Neuronal stem cell (in vitro differentiated cells): ENCODE data around the gene SUN2.
A peak's percentile ranks its signal among the peaks of the same experiment; 100 is the strongest.

Source experiments
- DNase-seq: peaks from one replicate; pipeline ENCODE4 v3.0.0-alpha.2; 2013; ENCODE audit warnings: low spot score
- H2AFZ ChIP-seq: one replicate; pipeline ENCODE4 v1.6.1; 2013; ENCODE audit warnings: mild to moderate bottlenecking, low read length, inconsistent platforms
- H2AK5ac ChIP-seq: 2 replicates; pipeline ENCODE4 v1.6.1; 2013; ENCODE audit warnings: low read depth, mild to moderate bottlenecking, inconsistent platforms, low read length, moderate library complexity, mixed read lengths
- H2BK120ac ChIP-seq: 2 replicates; pipeline ENCODE4 v1.6.1; 2013; ENCODE audit warnings: low read depth, mild to moderate bottlenecking, inconsistent platforms, low read length, moderate library complexity, mixed read lengths
- H2BK12ac ChIP-seq: one replicate; pipeline ENCODE4 v1.6.1; 2013; ENCODE audit warnings: low read length, inconsistent platforms
- H2BK15ac ChIP-seq: 2 replicates; pipeline ENCODE4 v1.6.1; 2013; ENCODE audit warnings: mild to moderate bottlenecking, low read length, inconsistent platforms, mixed read lengths
- H2BK5ac ChIP-seq: one replicate; pipeline ENCODE4 v1.6.1; 2013; ENCODE audit warnings: inconsistent platforms, mild to moderate bottlenecking, low read length, moderate library complexity
- H3K14ac ChIP-seq: one replicate; pipeline ENCODE4 v1.6.1; 2013; ENCODE audit warnings: low read length, inconsistent platforms
- H3K18ac ChIP-seq: 2 replicates; pipeline ENCODE4 v1.6.1; 2013; ENCODE audit warnings: low read length, inconsistent platforms
- H3K23ac ChIP-seq: 2 replicates; pipeline ENCODE4 v1.6.1; 2013; ENCODE audit warnings: low read depth, mild to moderate bottlenecking, mixed read lengths, low read length, inconsistent platforms; ENCODE audit not compliant: poor library complexity
- H3K27ac ChIP-seq: replicated peaks from 3 replicates; pipeline ENCODE4 v1.5.1; 2013; ENCODE audit warnings: low read length, inconsistent platforms
- H3K27me3 ChIP-seq, 3 experiments: 2 replicates each; pipeline ENCODE4 v1.6.1; 2013; ENCODE audit warnings: low read length in 3 of 3, mild to moderate bottlenecking in 2 of 3, inconsistent platforms in 1 of 3, low read depth in 1 of 3, mixed read lengths in 1 of 3, moderate library complexity in 1 of 3; ENCODE audit not compliant: control insufficient read depth in 3 of 3, insufficient read depth in 3 of 3
- H3K36me3 ChIP-seq, 2 donors: replicated peaks in 1 of 2; 2 replicates each; pipeline ENCODE4 v1.6.1; 2013; ENCODE audit warnings: low read length in 2 of 2; ENCODE audit not compliant: control insufficient read depth in 2 of 2, insufficient read depth in 2 of 2
- H3K4ac ChIP-seq: 2 replicates; pipeline ENCODE4 v1.6.1; 2013; ENCODE audit warnings: inconsistent platforms, mild to moderate bottlenecking, low read length, moderate library complexity
- H3K4me1 ChIP-seq, 2 donors: 1 replicate in 1 of 2; 2 replicates in 1 of 2; pipeline ENCODE4 v1.6.1; 2013; ENCODE audit warnings: low read length in 2 of 2, low read depth in 1 of 2; ENCODE audit not compliant: control insufficient read depth in 2 of 2, insufficient read depth in 1 of 2
- H3K4me2 ChIP-seq: one replicate; pipeline ENCODE4 v1.6.1; 2013; ENCODE audit warnings: mild to moderate bottlenecking, low read length, inconsistent platforms; ENCODE audit not compliant: insufficient read depth, poor library complexity, severe bottlenecking
- H3K4me3 ChIP-seq, 2 donors: 2 replicates each; pipeline ENCODE4 v1.5.1; 2013; ENCODE audit warnings: low read length in 2 of 2, mild to moderate bottlenecking in 2 of 2, inconsistent platforms in 1 of 2, moderate library complexity in 1 of 2
- H3K79me1 ChIP-seq: one replicate; pipeline ENCODE4 v1.6.1; 2013; ENCODE audit warnings: low read depth, mild to moderate bottlenecking, inconsistent platforms, low read length, moderate library complexity
- H3K9ac ChIP-seq: one replicate; pipeline ENCODE4 v1.6.1; 2013; ENCODE audit warnings: mild to moderate bottlenecking, low read depth, low read length, inconsistent platforms; ENCODE audit not compliant: poor library complexity
- H3K9me3 ChIP-seq, 2 donors: replicated peaks in 1 of 2; 2 replicates each; pipeline versions ENCODE3 to v1.6.1; 2013; ENCODE audit warnings: low read length in 2 of 2, mild to moderate bottlenecking in 2 of 2, inconsistent platforms in 1 of 2, low read depth in 1 of 2, mixed read lengths in 1 of 2, moderate library complexity in 1 of 2; ENCODE audit not compliant: control insufficient read depth in 2 of 2, insufficient read depth in 1 of 2
- H4K8ac ChIP-seq: one replicate; pipeline ENCODE4 v1.6.1; 2013; ENCODE audit warnings: low read depth, mild to moderate bottlenecking, inconsistent platforms, low read length, moderate library complexity
- H4K91ac ChIP-seq: one replicate; pipeline ENCODE4 v1.6.1; 2013; ENCODE audit warnings: low read length, low read depth, mild to moderate bottlenecking, inconsistent platforms; ENCODE audit not compliant: poor library complexity
- WGBS, 2 donors: extraction: QIAGEN DNeasy Blood & Tissue Kit; methylation state at CpG; one replicate each; pipeline ENCODE4 v1.1.7; 2013; ENCODE audit warnings: missing lambda C conversion rate in 2 of 2, mixed read lengths in 1 of 2; ENCODE audit not compliant: insufficient read length in 2 of 2, insufficient replicate concordance in 1 of 2; ENCODE audit errors: extremely low coverage in 2 of 2; 5-methylcytosine and 5-hydroxymethylcytosine counted together

The SUN2 gene

DNA sequence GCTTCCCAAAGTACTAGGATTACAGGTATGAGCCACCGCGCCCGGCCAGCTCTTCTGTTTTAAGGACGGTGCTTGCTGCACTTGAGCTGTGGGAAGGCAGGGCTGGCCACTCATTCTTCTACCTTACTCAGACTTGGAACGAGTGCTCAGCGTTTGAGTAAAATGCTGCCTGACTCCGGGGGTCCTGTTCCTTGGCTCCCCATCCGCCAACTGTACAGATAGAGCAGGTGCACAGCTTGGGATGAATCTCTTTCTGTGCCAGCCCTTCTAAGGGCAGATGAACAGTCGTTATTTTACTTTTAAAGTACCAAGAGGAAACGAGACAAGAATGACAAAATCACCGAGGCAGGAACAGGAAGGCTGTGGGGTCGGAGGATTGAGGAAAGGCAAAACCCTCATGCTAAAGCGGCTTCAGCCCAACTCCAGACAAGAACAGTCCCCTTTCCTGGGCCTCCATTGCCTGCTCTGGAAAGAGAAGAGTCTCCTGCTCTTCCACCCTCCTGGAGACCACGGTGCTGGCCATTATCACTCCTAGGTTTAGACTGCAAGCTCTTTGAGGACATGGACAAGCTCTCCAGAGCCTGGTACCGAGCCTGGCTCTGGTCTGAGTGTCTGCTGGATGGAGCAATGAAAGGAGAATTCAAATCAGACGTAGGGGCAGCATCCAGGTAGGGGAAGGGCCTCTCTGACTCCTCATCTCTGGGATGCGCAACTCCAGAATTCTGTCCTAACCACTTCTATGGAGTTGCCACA lies 1.1 kb upstream of the SUN2 start:
- H3K27me3 ChIP-seq: peaks cover 0 to 7% (median 2%) of the 10 kb centered on the region in 3 experiments
- no peak overlapping the region for H3K18ac ChIP-seq
- H2BK12ac ChIP-seq: no peak overlapping the region
- peaks cover 0 to 2% of the 10 kb centered on the region in 2 donors for H3K9me3 ChIP-seq
- no peak overlapping the region for H3K4ac ChIP-seq
- no peak overlapping the region for H4K91ac ChIP-seq
- no peak overlapping the region for H3K9ac ChIP-seq
- no peak overlapping the region for H3K4me2 ChIP-seq
- H3K4me3 ChIP-seq: peak overlapping the region in 1 of 2 donors; percentile 66
- no CpG with 5 or more reads among the region's 17 CpGs for WGBS, 2 donors
- H4K8ac ChIP-seq: no peak overlapping the region
- peaks cover 2% of the 10 kb centered on the region for H3K79me1 ChIP-seq
- H3K23ac ChIP-seq: no peak overlapping the region
- no peak overlapping the region for H2BK120ac ChIP-seq
- no peak for DNase-seq
- peaks cover 7 to 13% of the 10 kb centered on the region in 2 donors for H3K4me1 ChIP-seq
- H2AK5ac ChIP-seq: peak overlapping the region; percentile 42
- H2BK5ac ChIP-seq: no peak overlapping the region
- no peak overlapping the region for H3K14ac ChIP-seq
- H3K27ac ChIP-seq: no peak overlapping the region
- H2AFZ ChIP-seq: peak overlapping the region; percentile 95
- no peak overlapping the region for H2BK15ac ChIP-seq
- peaks cover 4 to 17% of the 10 kb centered on the region in 2 donors for H3K36me3 ChIP-seq

DNA sequence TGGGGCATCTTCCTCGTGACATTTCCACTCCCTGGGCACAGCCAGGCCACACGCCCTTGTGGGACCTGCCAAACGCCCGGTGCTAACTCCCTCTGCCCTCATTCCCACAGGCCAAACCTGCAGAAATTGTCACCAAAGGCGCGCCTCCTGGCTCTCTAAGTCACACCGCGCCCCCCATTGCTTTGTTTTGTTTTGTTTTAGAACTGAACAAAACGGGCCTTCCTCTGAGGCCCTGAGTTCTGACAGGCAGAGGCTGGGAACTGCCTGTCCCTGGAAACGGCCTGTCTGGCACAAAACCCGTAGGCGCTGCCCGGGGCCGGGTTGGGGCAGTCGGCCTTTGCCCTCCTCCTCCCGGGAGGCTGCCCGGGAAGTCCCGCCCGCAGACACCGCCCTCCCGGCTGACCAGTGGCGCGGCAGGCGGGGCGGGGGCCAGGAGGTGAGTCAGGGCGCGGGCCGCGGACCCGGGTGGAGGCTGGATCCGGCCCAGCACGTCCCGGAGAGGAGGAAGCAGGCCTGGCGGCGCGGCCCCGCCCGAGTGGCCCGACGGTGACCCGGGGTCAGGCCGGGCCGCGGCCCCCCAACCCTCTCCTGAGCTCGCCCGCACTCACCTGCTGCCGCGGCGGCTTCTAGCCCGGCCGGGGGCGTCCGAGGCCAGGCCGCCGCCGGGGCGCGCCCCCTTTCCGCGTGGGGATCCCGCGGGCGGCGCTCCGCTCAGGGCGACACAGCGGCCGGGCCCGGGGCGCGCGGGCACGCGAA lies 465 bp downstream of the SUN2 start:
- Histone ChIP-seq H2BK5ac (no peak overlapping the region), H3K27ac (peak overlapping the region; percentile 54), H3K18ac (peak overlapping the region; percentile 85), H3K4me3 (peak overlapping the region; percentile 66 to 86), H3K14ac (no peak overlapping the region), H3K23ac (no peak overlapping the region), H2BK12ac (no peak overlapping the region), H4K8ac (no peak overlapping the region), H3K9ac (peak overlapping the region; percentile 85), H4K91ac (no peak overlapping the region), H3K4ac (no peak overlapping the region), H2AFZ (peak overlapping the region; percentile 95), H3K27me3 (peaks cover 0 to 7% (median 0%) of the 10 kb centered on the region in 3 experiments), H3K36me3 (peaks cover 15 to 32% of the 10 kb centered on the region in 2 donors), H2BK120ac (no peak overlapping the region), H3K9me3 (no peaks in the 10 kb centered on the region), H2AK5ac (no peak overlapping the region), H3K79me1 (peaks cover 2% of the 10 kb centered on the region), H3K4me1 (peaks cover 1 to 9% of the 10 kb centered on the region in 2 donors), H2BK15ac (peak overlapping the region; percentile 42), H3K4me2 (peak overlapping the region; percentile 72)
- WGBS, 2 donors: no CpG with 5 or more reads among the region's 74 CpGs
- DNase-seq: peak; percentile 69

DNA sequence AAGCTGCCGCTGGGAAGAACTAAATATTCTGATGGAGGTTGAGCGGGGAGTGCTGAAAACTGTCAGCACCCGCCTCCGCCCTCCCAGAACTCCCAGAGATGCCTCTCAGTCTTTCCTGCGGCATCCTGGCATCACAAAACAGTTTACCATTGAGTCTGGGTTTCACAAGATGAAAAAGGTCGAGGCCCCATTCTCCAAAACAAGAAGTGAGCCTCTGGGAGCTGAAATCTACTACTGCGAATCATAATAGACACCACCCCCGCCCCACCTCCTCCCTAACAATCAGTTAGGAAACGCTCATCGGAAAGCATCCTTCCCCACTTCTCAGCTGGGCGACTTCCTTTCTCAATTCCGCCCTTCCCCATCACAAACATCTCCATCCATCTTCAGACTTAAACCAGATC lies 1.0 kb downstream of the SUN2 start:
- Histone ChIP-seq H4K91ac (no peak overlapping the region), H3K18ac (no peak overlapping the region), H2BK120ac (no peak overlapping the region), H3K4ac (no peak overlapping the region), H3K4me2 (peak overlapping the region; percentile 72), H3K4me1 (peaks cover 1 to 9% of the 10 kb centered on the region in 2 donors), H2AFZ (peak overlapping the region; percentile 95), H3K23ac (no peak overlapping the region), H2BK5ac (no peak overlapping the region), H3K27ac (peak overlapping the region; percentile 54), H3K79me1 (peaks cover 2% of the 10 kb centered on the region), H2AK5ac (no peak overlapping the region), H2BK15ac (no peak overlapping the region), H2BK12ac (no peak overlapping the region), H3K9me3 (no peaks in the 10 kb centered on the region), H3K9ac (no peak overlapping the region), H4K8ac (no peak overlapping the region), H3K4me3 (peak overlapping the region; percentile 66 to 86), H3K36me3 (peaks cover 15 to 38% of the 10 kb centered on the region in 2 donors), H3K27me3 (peaks cover 0 to 2% (median 0%) of the 10 kb centered on the region in 3 experiments), H3K14ac (no peak overlapping the region)
- no peak for DNase-seq
- no CpG with 5 or more reads among the region's 12 CpGs for WGBS, 2 donors
